GM21786 (cell line): ENCODE measurements around the gene ACTL8.

ENCODE experiments used
- ATAC-seq: cut with Tn5 transposase; IDR thresholded peaks from one replicate; pipeline ENCODE4 v1.9.1; 2021; ENCODE audit not compliant: unreplicated experiment

The ACTL8 gene, protein sequence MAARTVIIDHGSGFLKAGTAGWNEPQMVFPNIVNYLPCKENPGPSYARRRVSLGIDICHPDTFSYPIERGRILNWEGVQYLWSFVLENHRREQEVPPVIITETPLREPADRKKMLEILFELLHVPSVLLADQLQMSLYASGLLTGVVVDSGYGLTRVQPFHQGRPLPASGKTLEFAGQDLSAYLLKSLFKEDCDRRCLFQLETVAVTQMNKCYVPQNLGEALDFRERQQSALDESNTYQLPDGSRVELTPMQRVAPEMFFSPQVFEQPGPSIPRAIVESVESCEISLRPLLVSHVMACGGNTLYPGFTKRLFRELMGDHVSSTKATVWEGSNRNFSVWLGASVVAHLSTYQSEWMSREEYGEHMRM

GRCh38 chr1:17755120-17755519, at the start of gene ACTL8:
ACTL8 (plus strand) TSS chr1:17755333; CDS start chr1:17823009, 67,676 bp downstream.
- no peak for ATAC-seq

- ATAC-seq, result no peak
These were observed 48.7 kb upstream of the ACTL8 start for GRCh38 chr1:17706445-17706844.

- no peak for ATAC-seq
These were observed 45.2 kb upstream of the ACTL8 start for GRCh38 chr1:17709981-17710380.

- no peak for ATAC-seq
These were observed 44.1 kb upstream of the ACTL8 start for GRCh38 chr1:17710889-17711576.

GRCh38 chr1:17711577-17711910, 43.6 kb upstream of the ACTL8 start:
- no peak for ATAC-seq

GRCh38 chr1:17711941-17712340, 43.2 kb upstream of the ACTL8 start:
- no peak for ATAC-seq

- ATAC-seq, result no peak
These were observed 41.1 kb upstream of the ACTL8 start for GRCh38 chr1:17713993-17714392.

- ATAC-seq, result no peak
These were observed 37.3 kb upstream of the ACTL8 start for GRCh38 chr1:17717594-17718535.

- ATAC-seq, result no peak
These were observed 35.3 kb upstream of the ACTL8 start for GRCh38 chr1:17719874-17720273.

DNA sequence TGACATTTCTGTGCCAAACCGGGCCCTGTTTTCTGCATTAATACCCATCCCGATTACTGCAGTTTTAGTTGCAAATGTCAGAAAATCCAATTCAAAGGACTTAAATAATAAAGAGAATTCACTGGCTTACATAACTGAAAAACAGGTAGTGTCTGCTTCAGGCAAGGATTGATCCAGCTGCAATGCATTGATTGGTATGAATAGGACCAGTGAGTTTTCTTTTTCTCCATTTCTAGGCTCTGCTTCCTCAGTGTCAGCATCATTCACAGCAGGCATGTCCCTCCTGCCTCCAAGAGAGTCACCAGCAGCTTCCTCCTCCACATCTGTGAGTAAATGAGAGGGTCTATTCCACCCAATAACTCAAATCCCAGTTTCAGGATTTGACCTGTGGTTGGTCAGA, 33.7 kb upstream of the ACTL8 start:
- no peak for ATAC-seq

GRCh38 chr1:17723684-17724083, 31.4 kb upstream of the ACTL8 start:
- ATAC-seq, result no peak

DNA sequence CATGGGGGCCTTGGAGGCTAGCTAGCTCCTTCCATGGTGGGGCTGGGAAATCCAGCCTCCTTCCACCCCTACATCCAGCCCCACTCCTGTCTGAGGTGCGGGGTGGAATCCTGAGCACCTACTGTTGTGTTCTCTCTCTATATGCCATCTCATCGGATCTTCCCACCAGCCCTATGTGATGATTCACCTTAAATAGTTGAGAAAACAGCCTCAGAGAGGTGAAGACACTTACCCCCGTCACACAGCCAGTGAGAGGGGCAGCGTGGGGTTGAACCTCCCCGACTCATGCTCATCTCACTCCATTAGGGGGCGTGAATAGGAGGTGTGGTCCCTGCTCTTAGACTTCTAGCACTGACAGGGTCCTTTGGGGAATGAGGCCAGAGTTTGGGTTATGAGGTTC, 31.0 kb upstream of the ACTL8 start:
- ATAC-seq, result no peak

GRCh38 chr1:17725084-17725719, 29.9 kb upstream of the ACTL8 start:
- ATAC-seq, result no peak

DNA sequence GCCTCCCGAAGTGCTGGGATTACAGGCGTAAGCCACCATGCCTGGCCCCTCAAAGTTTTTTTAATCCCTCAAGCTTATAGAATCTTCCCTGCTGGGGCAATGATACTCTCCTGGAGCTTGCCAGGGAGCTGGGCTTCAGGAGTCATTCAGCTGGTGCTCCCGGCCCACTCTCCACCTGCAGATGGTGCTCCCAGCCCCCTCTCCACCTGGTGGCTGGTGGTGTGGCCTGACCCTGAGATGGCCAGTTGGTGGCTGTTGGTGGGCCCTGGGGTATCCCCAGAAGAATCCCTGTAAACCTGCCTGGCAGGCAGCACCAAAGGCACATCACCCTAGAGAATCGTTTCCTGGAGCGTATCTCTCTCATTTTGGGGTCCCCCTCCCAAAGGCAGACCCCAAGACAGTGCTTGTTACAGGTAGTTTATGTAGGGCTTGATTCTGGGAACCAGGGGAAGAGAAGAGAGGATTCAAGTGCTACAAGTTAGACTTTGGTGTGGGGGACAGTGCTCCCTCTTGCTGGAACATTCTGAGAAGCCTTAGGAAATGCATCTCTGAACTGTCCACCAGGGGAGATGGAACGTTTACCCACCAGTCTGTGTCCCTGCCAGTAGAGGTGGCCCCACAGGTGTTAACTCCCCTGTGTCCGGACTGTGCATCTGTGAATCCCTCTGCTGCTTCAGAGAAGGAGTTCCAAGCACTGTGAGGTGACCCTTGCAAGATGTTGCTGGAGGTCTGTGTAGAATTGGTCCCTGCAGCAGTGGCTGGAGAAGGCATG, 29.1 kb upstream of the ACTL8 start:
- ATAC-seq, result no peak

GRCh38 chr1:17728123-17728712, 26.9 kb upstream of the ACTL8 start:
- ATAC-seq, result no peak

GRCh38 chr1:17729248-17729647, 25.9 kb upstream of the ACTL8 start:
- ATAC-seq, result no peak

DNA sequence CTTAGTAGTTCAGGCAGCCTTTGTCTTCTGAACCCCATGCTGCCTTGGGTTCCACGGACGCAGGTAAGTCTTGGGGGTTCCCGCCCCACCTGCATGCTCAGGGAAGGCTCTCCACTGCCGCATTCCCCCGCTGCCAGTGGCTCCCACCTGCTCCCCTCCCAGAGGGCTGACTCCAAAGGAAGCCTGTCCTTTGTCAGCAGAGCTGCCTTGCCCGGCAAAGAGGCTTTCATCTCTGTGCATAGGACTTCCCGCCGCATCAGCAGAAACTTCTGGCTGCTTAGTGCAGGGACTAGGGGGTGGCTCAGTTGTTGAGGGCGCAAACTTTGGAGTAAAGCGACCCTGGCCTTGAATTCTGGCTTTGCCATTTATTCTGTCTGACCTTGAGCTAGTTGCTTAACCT, 25.2 kb upstream of the ACTL8 start:
- ATAC-seq, result no peak

GRCh38 chr1:17731460-17731859, 23.7 kb upstream of the ACTL8 start:
- ATAC-seq, result no peak

- no peak for ATAC-seq
These were observed 22.7 kb upstream of the ACTL8 start for GRCh38 chr1:17732475-17732874.

DNA sequence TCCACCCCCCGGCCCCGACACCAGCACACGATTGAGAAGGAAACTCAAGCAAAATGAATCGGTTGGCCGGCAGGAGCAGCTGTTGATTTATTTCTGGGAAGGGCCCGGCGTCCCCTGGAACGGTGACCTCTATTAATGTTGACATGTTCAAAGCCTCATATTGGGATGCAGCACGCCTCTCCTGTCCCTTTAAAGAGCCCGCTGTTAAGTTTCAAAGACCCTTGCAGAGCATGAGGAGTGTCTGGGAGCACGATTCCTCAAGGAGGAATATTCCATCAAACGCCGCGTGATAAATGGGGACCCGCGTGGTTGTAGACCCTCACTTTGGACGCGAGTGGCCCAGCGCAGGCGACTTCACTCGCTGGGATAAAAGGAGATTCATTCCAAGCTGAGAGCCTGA, 21.5 kb upstream of the ACTL8 start:
- ATAC-seq, result no peak
